ENCODE measurements around the gene TFEB. TPM values are rescaled to one million over a fixed set of nuclear protein-coding genes. Genes with fewer than 3 reads are reported as not detected.

TFEB gene
- total and polyA plus RNA-seq, 2 of the 8 experiments (the other 6 are each of a cell fraction or from before 2014, with no cell fraction given): 2.3 to 6.7 TPM

DNA sequence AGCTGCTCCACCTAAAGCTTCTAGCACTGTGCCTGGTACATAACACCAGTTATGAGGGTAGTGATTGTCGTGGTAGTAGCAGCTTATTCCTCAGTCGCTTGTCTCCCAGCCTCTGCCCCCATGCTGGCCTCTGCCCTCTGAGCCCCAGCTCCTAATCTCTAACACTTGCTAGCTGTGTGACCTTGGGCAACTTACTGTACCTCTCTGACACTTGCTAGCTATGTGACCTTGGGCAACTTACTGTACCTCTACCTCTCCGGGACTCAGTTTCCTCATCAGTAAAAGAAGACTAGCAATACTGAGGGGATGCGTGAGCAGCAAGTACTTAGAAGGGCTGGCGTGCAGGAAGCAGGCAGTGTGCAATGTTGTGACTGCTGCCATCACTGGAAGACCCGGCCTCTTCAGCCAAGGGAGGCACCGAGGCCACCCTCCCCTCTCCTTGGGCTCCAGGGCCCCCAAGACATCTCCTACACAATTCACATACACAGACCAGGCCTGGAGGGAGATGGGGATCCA, 87.3 kb downstream of the TFEB start:
- Histone ChIP-seq H3K4me1 (replicated peaks in 1 of 4; ENCODE audit: control insufficient read depth in 3 of 4, insufficient read depth in 4 of 4, low read length in 3 of 4) (peaks cover 0 to 30% (median 25%) of the 10 kb centered on the region in 4 experiments; a peak in 6 of 7 replicates), H3K79me1 (ENCODE audit: low read depth, low read length) (no peaks in the 10 kb centered on the region; the same call in 1 of the 2 replicates), H2AK5ac (ENCODE audit: low read depth, low read length) (no peak overlapping the region), H3K18ac (ENCODE audit: extremely low read depth, low read length) (no peak overlapping the region), H2BK5ac (ENCODE audit: low read depth, low read length) (no peak overlapping the region), H3K79me2 (ENCODE audit: control insufficient read depth in 1 of 2, insufficient read depth in 2 of 2, low read length in 2 of 2) (no peaks in the 10 kb centered on the region), H3K4me2 (ENCODE audit: insufficient read depth in 1 of 2, low read depth in 2 of 2, low read length in 2 of 2) (no peak overlapping the region), H2BK20ac (ENCODE audit: low read length) (no peak overlapping the region), H2BK15ac (ENCODE audit: low read length) (no peak overlapping the region), H4K8ac (ENCODE audit: extremely low read depth, insufficient read depth, low read length) (no peak overlapping the region), H3K9ac (replicated peaks in 1 of 4; ENCODE audit: extremely low read depth in 1 of 4, low read depth in 3 of 4, low read length in 3 of 4) (no peak overlapping the region), H3K27me3 (replicated peaks in 1 of 4; ENCODE audit: control insufficient read depth in 3 of 4, extremely low read depth in 1 of 4, insufficient read depth in 3 of 4, low read length in 3 of 4) (no peaks in the 10 kb centered on the region; a peak in 1 of 7 replicates), H3K56ac (replicated peaks; ENCODE audit: insufficient read length, low read depth, low read length) (no peak overlapping the region), H2BK12ac (ENCODE audit: low read depth, low read length) (no peak overlapping the region), H4K20me1 (replicated peaks in 1 of 2; ENCODE audit: control insufficient read depth in 1 of 2, insufficient read depth in 2 of 2, low read length in 2 of 2) (peaks cover 5 to 12% of the 10 kb centered on the region in 2 experiments), H3K36me3 (ENCODE audit: control insufficient read depth in 2 of 4, insufficient read depth in 4 of 4, low read length in 3 of 4) (peaks cover 0 to 11% (median 2%) of the 10 kb centered on the region in 4 experiments; a peak in 5 of 8 replicates), H3K27ac (ENCODE audit: low read depth, low read length) (no peak overlapping the region), H2AFZ (ENCODE audit: low read length) (no peak overlapping the region), H3K23me2 (ENCODE audit: low read depth, low read length) (no peaks in the 10 kb centered on the region; the same call in 1 of the 2 replicates), H3K23ac (ENCODE audit: insufficient read length) (no peak overlapping the region), H3K4ac (replicated peaks; ENCODE audit: insufficient read length, low read depth, low read length) (no peak overlapping the region), H3K4me3 (ENCODE audit: extremely low read depth in 1 of 4, insufficient read depth in 2 of 4, low read depth in 3 of 4, low read length in 4 of 4) (no peak overlapping the region), H3K14ac (ENCODE audit: insufficient read length) (no peak overlapping the region), H4K5ac (ENCODE audit: insufficient read length, low read depth, low read length) (no peak overlapping the region), H3K9me3 (ENCODE audit: insufficient read depth in 2 of 2, low read depth in 1 of 2, low read length in 1 of 2) (no peaks in the 10 kb centered on the region), H4K91ac (replicated peaks; ENCODE audit: insufficient read length, low read length) (no peak overlapping the region), H2BK120ac (replicated peaks; ENCODE audit: low read depth, low read length) (no peak overlapping the region)
- ChIA-PET POLR2A (ENCODE audit: partially characterized antibody) (interaction anchor here (1.8 kb wide), 1 partner anchor 9 kb away, joined by 5 read pairs; no protein-coding TSS in a partner anchor), CTCF (ENCODE audit: partially characterized antibody) (interaction anchor here (0.7 to 6.5 kb wide), 11 partner anchors 15 to 282 kb away, joined by 3 to 32 read pairs (median 4); no protein-coding TSS in a partner anchor)
- WGBS, 2 experiments (ENCODE audit: extremely low coverage in 1 of 2, insufficient coverage in 1 of 2, insufficient read length in 1 of 2, insufficient replicate concordance in 2 of 2, low coverage in 1 of 2, low lambda C conversion rate in 2 of 2, missing lambda C conversion rate in 1 of 2): 96% methylated on average over 7 of the region's 7 CpGs; no CpG with 5 or more reads in 1 of the 2 experiments
- DNase-seq (ENCODE audit: low read depth in 1 of 2, low spot score in 2 of 2): no peak
- FAIRE-seq: no peak
- no peak for TF ChIP-seq JUN (IDR thresholded peaks at IDR 0.05; ENCODE audit: low read depth, low read length)
- no peak for TF ChIP-seq RXRA (IDR thresholded peaks at IDR 0.05; ENCODE audit: insufficient read depth, low read depth, low read length)
- TF ChIP-seq CHD2 (IDR thresholded peaks at IDR 0.05; ENCODE audit: low read length): no peak
- TF ChIP-seq TBP (IDR thresholded peaks at IDR 0.05; ENCODE audit: low read depth, low read length): no peak
- no peak for TF ChIP-seq RBBP5 (IDR thresholded peaks at IDR 0.05; ENCODE audit: borderline replicate concordance, low read depth, low read length)
- TF ChIP-seq, protein P1, sequence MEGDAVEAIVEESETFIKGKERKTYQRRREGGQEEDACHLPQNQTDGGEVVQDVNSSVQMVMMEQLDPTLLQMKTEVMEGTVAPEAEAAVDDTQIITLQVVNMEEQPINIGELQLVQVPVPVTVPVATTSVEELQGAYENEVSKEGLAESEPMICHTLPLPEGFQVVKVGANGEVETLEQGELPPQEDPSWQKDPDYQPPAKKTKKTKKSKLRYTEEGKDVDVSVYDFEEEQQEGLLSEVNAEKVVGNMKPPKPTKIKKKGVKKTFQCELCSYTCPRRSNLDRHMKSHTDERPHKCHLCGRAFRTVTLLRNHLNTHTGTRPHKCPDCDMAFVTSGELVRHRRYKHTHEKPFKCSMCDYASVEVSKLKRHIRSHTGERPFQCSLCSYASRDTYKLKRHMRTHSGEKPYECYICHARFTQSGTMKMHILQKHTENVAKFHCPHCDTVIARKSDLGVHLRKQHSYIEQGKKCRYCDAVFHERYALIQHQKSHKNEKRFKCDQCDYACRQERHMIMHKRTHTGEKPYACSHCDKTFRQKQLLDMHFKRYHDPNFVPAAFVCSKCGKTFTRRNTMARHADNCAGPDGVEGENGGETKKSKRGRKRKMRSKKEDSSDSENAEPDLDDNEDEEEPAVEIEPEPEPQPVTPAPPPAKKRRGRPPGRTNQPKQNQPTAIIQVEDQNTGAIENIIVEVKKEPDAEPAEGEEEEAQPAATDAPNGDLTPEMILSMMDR (IDR thresholded peaks at IDR 0.05; ENCODE audit: control extremely low read depth in 1 of 3, insufficient read depth in 1 of 3, low read depth in 1 of 3, low read length in 3 of 3): no peak
- TF ChIP-seq HDAC6 (IDR thresholded peaks at IDR 0.05; ENCODE audit: low read depth, low read length): no peak
- TF ChIP-seq POU5F1 (IDR thresholded peaks at IDR 0.05; ENCODE audit: low read depth, low read length): no peak
- TF ChIP-seq, protein P2, sequence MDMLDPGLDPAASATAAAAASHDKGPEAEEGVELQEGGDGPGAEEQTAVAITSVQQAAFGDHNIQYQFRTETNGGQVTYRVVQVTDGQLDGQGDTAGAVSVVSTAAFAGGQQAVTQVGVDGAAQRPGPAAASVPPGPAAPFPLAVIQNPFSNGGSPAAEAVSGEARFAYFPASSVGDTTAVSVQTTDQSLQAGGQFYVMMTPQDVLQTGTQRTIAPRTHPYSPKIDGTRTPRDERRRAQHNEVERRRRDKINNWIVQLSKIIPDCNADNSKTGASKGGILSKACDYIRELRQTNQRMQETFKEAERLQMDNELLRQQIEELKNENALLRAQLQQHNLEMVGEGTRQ (IDR thresholded peaks at IDR 0.05; ENCODE audit: low read length): no peak
- no peak for TF ChIP-seq TAF7 (optimal IDR thresholded peaks at IDR 0.05; ENCODE audit: borderline replicate concordance, low read depth, low read length)
